GF-D8 (cell line): ENCODE data around the gene COX6A1.
"Not testable (repeated sequence)": the region's sequence is repeated elsewhere in the genome, so short reads cannot be mapped to it uniquely, and the experiment has no call there.

ENCODE experiments used
- DNase-seq: peaks from one replicate; lab custom pipeline; 2025; lab: John Stamatoyannopoulos, UW

The COX6A1 gene

DNA sequence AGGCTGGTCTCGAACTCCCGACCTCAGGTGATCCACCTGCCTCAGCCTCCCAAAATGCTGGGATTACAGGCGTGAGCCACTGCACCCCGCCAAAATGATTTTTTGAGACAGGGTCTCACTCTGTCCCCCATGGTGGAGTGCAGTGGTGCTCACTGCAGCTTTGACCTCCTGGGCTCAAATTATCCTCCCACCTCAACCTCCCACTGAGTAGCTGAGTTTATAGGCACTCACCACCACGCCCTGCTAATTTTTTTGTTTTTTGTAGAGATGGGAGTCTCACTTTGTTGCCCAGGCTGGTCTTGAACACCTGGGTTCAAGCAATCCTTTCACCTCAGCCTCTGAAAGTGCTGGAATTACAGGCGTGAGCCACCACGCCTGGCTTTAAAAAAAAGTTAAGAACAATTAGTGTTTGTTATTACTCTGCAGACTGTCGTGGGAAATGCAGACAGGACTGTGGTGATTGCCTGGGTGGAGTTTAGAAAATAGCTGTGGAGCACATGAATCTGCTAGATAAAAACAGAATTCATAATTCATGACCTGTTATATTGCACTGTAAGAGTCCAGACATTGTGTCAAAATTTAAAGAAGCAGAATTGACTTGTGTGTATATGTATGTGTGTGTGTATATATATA lies 9.2 kb upstream of the COX6A1 start:
- DNase-seq, result no peak

DNA sequence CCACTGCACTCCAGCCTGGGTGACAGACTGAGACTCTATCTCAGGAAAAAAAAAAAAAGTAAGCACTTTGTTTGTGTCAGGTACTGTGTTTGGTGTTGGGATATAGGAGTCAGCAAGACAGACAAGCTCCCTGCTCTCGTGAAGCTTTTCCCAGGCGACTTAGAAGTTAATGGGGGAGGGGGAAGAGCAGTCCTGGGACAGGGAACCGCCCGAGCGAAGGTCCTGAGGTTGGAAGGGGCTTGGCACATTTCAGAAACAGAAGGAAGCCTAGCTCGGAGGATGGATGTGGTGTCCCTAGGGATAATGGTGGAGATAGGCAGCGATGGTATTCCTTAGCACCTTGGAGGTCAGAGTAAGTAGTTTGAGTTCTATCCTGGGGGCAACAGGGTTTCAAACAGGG lies 8.5 kb upstream of the COX6A1 start:
- DNase-seq, result no peak

DNA sequence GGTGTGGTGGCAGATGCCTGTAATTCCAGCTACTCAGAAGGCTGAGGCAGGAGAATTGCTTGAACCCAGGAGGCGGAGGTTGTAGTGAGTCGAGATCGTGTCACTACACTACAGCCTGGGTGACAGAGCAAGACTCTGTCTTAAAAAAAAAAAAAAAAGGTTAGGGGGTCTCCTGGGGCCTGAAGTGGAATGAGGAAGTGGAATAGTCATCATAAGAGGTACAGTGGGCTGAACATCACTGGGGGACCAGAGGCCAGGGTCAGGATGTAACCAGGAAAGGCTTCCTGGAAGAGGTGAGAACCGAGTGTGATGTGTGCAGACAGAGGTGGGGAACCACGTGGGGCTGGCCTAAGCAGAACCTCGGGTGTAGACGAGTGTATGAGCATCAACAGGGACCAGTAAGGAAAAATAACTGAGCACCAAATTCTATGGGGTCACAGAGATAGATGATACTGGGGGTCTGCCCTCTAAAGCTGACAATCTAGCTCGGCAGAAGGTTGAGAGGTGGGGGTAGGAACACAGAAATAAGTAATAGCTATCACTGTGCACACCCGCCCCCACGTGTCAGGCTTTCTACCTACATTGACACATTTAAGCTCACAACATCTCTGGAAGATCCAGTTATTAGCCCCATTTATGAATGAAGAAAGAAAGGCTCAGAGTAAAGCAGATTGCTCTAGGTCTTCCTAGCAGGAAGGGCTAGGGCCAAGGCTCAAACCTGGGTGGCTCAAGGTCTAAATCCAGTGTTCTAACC lies 5.0 kb upstream of the COX6A1 start:
- no peak for DNase-seq

DNA sequence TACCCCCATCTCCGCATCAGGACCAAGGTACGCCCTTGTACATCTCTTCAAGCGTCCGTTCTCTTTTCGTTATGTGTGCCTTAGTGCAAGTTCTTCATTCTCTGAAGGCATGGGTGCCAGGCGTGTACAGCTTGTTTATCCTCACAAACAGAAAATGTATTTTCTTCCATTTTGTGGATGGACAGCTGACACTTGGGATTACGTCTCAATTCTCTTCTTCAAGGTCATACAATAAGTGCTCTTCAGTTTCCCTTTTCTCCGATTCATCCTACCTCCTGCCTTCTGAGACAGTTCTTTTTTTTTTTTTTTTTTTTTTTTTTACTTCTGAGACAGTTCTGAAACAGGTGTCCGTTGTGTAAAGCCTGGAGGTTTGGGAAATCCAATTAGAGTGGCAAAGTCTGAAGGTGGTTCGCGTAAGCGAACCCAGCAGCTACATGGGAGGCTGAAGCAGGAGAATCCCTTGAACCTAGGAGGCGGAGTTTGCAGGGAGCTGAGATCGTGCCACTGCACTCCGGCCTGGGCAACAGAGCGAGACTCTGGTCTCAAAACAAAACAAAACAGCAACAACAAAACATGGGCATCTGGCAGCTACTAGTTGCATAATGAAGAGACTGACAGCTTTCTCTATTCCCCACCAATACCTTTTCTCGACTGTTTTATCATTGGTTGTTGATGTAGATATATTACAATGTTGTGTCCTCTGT lies 734 bp downstream of the COX6A1 start:
- no peak for DNase-seq

DNA sequence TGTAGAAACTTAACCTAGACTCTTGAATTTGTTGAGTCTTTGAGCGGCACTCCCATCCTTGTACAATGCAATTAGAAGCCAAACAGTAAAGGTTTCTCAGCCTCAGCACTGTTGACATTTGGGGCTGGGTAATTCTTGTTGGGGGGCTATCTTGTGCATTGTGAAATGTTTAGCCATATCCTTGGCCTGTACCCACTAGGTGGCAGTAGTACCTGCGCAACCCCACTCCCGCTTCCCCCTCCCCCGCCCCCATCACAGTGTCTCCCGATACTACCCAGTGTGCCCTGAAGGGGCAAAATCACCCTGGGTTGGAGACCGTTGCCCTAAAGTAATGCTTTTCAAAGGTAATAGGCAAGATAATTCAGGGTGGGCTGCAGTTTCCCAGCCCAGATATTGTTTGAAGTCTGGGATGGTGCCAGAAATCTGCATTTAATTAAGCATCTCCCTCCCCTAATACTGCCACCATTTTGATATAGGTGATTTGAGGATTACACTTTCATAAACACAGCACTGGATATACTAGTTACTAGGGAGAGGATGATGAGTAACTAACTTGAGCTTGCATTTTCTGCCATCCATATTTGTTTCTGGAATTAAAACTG lies 1.8 kb downstream of the COX6A1 start:
- DNase-seq, result peak; percentile 21

DNA sequence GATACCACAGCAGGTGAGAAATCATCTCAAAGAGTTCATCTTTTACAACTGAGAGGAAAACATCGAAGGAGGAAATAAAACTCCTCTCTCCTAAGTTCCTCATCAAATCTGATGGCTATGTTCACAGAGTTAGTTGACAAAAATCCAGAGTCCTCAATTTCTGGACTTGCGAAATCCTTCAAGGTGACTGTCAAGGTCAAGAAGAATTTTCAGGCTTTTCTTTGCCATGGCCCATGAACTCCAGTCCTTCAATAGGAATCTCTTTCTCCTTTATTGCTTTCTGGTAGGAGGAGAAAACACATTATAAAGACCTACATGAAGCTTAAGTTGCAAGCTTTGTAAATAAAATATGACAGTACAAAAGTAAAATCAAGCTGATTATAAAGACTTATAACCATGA lies 6.8 kb downstream of the COX6A1 start:
- no peak for DNase-seq

DNA sequence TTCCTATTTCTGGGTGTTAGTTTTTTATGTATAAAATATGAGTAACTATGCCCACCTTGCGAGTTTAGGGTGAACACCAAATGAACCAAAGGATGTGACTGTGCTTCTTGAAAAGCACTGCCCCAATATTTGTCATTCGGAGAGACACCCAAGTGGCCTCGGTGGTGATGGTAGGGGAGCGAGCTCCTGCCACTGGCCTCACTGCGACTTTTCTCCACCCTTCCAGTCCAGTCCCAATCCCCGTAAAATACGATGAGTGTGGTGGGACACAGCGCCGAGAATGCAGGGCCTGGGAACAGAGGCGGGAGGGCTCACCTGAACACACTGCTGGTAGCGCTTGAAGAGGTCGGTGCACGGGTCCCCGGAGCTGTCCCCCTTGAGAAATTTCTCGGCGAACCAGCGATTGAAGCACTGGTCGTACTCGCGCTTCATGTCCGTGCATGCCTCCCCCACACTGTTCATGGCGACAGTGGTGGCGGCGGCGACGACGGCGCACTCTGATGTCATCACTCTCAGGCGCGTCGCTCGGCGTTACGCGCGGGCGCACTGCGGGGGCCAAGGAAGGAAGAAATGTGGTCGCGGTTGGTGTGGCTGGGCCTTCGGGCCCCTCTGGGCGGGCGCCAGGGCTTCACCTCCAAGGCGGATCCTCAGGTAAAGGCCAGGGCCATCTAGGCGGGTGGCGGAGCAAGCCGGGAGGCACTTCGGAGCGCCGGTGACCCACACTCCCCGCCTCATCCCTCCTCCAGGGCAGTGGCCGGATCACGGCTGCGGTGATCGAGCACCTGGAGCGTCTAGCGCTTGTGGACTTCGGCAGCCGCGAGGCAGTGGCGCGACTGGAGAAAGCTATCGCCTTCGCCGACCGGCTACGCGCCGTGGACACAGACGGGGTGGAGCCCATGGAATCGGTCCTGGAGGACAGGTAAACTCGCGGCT lies 8.3 kb downstream of the COX6A1 start, which contains the start of the genes GATC and TRIAP1:
Gene GATC, plus strand, starts transcription at position 534 of the 933 bp plus-strand sequence. Its CDS starts 37 bp downstream, at position 571.
Gene TRIAP1, minus strand, starts transcription at position 474 of the 933 bp plus-strand sequence. Its CDS starts 12 bp downstream, at position 462.
- peak; percentile 62 for DNase-seq

DNA sequence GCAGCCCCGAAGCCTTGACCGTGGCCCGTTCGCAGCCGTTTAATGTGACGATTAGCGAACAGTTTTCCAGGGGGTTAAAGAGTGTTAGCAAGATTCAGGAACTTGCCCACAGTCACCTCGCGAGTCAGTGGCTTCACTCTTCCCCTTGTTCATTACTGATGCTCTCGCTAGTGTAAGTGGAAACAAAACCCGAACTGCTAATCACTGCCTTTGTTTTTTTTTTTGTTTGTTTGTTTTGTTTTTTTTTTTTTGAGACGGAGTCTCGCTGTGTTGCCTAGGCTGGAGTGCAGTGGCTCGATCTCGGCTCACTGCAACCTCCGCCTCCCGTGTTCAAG lies 8.9 kb downstream of the COX6A1 start:
- DNase-seq, result not testable (repeated sequence)

DNA sequence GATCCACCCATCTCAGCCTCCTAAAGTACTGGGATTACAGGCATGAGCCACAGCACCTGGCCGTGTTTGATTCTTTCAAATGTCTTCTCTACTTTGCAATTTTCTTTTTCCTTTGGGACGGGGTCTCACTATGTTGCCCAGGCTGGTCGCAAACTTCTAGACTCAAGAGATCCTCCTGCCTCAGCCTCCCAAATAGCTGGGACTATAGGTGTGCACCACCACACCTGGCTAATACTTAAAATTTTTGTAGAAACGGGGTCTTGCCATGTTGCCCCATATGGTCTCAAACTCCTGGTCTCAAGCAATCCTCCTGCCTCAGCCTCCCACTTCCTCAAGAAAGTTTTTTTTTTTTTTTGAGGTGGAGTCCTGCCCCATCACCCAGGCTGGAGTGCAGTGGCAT lies 10.1 kb downstream of the COX6A1 start:
- DNase-seq, result no peak

DNA sequence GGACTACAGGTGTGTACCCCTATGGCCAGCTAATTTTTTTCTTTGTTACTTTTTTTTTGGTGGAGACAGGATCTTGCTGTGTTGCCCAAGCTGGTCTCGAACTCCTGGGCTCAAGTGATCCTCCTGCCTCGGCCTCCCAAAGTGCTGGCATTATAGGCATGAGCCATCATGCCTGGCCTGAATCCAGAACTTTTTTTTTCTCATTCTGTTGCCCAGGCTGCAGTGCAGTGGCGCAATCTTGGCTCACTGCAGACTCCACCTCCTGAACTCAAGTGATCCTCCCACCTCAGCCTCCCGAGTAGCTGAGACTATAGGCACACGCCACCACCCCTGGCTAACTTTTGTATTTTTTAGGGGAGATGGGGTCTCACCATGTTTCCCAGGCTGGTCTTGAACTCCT lies 14.6 kb downstream of the COX6A1 start:
- not testable (repeated sequence) for DNase-seq

DNA sequence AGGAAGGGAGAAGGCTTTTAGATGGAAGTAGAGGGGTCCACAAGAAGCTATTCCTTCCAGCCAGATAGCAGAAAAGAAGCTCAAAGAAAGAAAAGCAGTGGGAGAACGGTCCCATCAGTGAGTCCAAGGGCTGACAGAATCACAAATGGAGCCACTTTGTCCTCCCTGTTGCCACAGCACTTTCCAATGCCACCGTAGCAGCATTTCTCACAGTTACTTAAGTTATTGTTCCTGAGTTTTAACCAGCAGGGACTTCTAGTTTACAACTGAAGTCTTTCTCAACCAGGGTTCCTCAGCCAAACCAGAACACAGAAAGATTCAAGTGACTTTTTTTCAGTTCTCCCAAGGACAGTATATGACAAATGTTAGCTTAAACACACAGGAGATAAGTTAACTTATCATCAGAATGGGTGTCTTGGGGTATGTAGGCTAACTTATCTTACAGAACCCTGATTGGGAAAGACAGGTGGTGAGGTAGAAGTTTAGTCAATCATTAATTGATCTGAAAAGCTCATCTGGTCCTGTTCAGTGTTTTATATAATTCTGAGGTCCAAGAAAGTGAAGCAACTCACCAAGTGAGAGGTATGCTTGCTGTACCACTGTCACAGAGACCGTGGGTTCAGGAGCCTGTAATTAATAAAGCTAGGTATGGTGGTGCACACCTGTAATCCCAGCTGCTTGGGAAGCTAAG lies 15.3 kb downstream of the COX6A1 start:
- DNase-seq, result no peak

DNA sequence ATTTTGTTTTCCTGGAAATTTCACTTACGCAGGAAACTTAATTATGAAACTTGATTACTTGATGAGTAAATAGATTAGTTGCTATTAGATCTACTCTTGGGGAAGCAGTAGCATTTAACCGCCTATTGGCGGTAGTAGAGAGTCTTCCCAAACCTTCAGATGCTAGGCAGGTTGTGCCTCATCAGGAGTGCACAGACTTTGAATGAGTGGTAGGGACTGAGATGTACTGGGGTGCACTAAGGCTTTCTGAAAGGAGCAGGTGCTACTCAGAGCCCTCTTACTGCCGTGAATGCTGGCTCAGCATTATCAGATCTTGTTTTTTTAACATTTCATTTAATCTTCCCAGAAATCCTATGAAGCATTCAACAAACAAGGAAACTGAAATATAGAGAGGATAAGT lies 16.1 kb downstream of the COX6A1 start:
- no peak for DNase-seq

DNA sequence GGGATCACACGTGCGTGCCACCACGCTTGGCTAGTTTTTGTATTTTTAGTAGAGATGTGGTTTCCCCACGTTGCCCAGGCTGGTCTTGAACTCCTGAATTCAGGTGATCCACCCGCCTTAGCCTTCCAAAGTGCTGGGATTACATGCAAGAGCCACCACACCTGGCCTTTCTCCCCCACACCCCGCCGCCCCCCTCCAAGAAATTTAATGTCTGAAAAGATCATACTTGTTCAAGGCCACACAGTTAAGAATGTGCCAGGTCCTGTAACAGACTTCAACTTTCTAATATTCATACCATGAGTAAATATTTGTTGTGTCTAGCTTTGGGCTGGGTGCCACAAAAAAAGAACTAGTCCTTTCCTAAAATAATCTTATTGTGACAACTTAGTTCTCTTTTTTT lies 17.4 kb downstream of the COX6A1 start:
- no peak for DNase-seq

DNA sequence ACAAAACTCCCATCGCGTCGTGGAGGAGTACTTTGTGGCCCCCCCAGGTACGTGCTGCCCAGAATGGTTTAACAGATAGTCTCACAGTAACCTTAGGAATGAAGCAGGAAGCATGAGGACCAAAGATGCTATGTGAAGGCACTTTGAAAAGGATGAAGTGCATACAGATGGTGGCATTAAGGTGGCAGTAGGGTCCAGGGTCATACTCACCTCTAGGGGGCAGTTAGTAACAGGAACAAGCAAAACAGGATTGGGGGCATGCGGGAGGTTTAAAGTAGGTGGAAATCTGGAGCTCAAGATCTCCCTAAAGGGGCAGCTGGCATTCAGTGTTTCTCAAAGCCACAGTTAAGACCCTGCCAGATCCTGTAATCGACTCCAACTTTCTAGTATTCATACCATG lies 19.2 kb downstream of the COX6A1 start:
- DNase-seq, result no peak

DNA sequence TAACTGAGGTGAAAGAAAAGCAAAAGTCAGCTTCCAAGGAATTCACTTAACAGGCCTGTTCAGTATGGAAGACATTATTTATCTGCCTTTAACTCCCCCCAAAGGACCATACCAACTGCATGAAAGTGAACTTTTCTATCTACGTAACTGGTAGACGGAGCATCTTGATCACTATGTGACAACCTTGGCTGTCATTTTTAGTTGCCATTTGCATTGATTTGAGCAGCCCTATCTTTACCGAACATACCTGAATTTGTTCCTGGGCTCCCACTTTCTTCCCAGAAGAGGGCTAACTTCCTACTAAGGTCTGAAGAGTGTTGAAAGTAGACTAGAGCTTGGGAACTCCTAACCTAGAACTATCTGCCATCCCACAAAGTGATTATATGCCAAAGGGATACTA lies 22.2 kb downstream of the COX6A1 start:
- DNase-seq, result no peak

DNA sequence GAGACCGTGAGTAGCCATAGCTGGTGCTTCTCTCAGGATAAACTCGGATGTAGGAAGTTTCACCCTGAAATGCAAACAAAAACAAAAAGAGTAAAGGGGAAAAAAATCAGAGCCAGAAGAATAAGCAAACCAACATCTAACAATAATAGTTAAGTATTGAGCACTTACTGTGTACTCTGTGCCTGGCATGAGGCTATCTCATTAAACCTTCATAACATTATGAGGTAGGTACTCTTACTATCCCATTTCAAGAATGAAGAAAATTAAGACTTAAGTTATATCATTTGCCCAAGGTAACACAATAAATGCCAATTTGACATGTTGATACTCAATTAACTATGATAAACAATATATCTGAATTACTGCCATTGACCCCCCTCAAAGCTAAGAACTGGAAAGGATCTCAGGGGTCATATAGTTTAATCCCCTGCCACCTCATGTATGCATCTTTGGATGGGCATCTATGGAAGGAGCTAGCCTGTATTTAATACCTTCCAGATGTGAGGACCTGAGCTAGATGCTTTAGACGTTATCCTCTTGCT lies 24.3 kb downstream of the COX6A1 start:
- DNase-seq, result no peak

DNA sequence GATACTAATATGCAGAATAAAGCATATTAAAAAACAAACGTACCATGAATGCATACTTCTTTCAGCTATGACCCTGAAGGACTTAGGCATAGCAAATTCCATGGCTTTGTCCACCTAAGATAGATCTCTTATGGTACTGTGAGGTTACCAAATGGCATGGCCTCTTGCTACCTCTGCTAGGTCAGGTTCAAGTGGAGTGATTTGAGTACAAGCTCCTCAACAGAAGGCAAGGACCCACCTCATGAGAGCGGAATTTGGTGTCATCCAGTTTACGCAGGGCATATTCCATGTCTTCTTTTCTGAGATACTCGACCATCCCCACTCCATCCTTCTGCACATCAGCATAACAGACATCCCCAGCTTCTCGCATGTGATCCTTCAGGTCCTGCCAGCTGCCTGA lies 25.8 kb downstream of the COX6A1 start:
- DNase-seq, result no peak

DNA sequence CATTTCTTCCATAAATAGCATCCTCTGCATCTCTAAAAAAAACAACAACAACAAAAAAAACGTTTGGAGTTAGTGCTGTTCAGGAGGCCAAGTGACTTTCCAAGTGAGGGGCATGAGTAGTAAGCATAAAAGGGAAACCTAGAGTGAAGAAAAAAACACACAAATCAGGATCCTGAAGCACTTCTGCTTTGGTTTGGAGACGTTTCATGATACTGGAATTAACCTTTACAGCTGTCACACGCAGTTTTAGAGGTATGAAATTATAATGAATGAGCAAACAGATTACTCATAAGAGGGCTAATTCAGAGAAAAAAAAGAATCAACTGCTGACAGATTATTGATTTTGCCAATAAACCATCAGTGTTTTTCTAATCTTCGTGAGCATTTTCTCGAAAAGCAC lies 27.8 kb downstream of the COX6A1 start:
- DNase-seq, result no peak

DNA sequence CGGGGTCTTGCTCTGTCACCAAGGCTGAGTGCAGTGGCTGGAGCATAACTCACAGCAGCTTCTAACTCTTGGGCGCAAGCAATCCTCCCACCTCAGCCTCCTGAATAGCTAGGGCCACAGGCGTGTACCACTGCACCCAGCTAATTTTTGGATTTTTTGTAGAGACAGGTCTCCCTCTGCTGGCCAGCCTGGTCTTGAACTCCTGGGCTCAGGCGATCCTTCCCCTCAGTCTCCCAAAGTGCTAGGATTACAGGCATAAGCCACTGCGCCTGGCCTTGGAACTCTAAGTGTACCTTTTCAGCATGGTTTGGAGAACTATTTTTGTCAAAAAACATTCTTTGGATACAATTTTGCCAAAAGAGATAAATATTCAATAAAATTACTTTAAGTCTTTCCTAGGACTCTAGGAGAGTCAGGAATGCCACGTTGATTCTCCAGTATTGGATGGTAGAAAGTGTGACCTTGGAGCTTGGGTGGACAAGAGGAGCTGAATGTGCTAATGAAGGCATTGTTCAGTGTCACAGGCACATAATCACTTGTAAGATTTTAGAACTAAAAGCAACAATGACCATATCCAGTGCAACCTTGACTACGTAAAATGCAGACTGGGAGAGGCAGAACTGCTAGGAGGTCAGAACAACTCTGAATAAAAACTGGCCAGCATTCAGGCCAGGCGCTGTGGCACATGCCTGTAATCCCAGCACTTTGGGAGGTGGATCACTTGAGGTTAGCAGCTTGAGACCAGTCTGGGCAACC lies 28.8 kb downstream of the COX6A1 start:
- DNase-seq, result no peak

DNA sequence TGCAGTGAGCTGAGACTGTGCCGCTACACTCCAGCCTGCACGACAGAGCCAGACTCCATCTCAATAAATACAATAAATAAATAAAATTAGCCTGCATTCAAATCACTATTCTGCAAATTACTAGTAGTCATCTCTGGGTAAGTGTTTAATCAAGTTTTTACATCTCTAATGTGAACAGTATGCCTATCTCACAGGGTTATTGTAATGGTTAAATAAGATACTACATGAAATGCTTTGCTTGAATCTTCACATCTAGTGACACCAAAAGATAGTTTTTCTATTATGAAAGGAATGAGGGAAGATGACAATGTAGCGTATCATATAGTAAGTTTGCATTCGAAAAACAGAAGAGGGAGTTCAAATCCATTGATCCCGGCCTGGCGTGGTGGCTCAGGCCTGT lies 29.5 kb downstream of the COX6A1 start:
- DNase-seq, result no peak
